ENCODE results near the gene LRRC40.

LRRC40 gene

GRCh38 chr1:70109241-70109640, 96.1 kb downstream of the LRRC40 start:
- no peak for DNase-seq

- DNase-seq, result no peak
These were observed 101.6 kb downstream of the LRRC40 start for GRCh38 chr1:70103770-70104169.

- no peak for DNase-seq
These were observed 103.6 kb downstream of the LRRC40 start for GRCh38 chr1:70101774-70102173.

- DNase-seq, result no peak
These were observed 104.1 kb downstream of the LRRC40 start for GRCh38 chr1:70101231-70101630.
